Measurements from ENCODE around the gene CYP11A1. TPM values are rescaled to one million over a fixed set of nuclear protein-coding genes. Genes with fewer than 3 reads are reported as not detected.

CYP11A1 gene
- total RNA-seq, 1 donor from 2014 or later: 0.43 TPM

- Mint-ChIP-seq H3K9me3 (ENCODE audit: unreplicated experiment) (no peaks in the 10 kb centered on the region), H3K27me3 (ENCODE audit: low read depth, unreplicated experiment) (peaks cover 10% of the 10 kb centered on the region), H3K4me3 (ENCODE audit: unreplicated experiment) (no peak overlapping the region), H3K36me3 (ENCODE audit: low read depth, unreplicated experiment) (no peaks in the 10 kb centered on the region), H3K27ac (ENCODE audit: unreplicated experiment) (no peak overlapping the region), H3K4me1 (ENCODE audit: low read depth, unreplicated experiment) (peaks cover 16% of the 10 kb centered on the region)
- H3K27me3 ChIP-seq (ENCODE audit: insufficient read depth, low read length): no peaks in the 10 kb centered on the region
- H3K4me2 ChIP-seq (ENCODE audit: low read length): no peak overlapping the region
- no peak overlapping the region for H3K9ac ChIP-seq (ENCODE audit: low read length)
- H3K27ac ChIP-seq (ENCODE audit: low read depth, low read length): no peak overlapping the region
- TF ChIP-seq EZH2 (IDR thresholded peaks at IDR 0.05; ENCODE audit: insufficient read depth, low read length) (no peak), CTCF (IDR thresholded peaks at IDR 0.05; ENCODE audit: insufficient read depth, low read depth, low read length) (no peak)
- peaks cover 38% of the 10 kb centered on the region for H3K4me1 ChIP-seq (ENCODE audit: insufficient read depth, low read length)
- no peaks in the 10 kb centered on the region for H4K20me1 ChIP-seq (ENCODE audit: insufficient read depth, low read length)
- H3K4me3 ChIP-seq (ENCODE audit: insufficient read depth, low read depth, low read length): no peak overlapping the region
- H2AFZ ChIP-seq (ENCODE audit: low read depth, low read length): no peak overlapping the region
- no peak for FAIRE-seq
- no peaks in the 10 kb centered on the region for H3K79me2 ChIP-seq (ENCODE audit: insufficient read depth, low read length)
- H3K36me3 ChIP-seq (ENCODE audit: insufficient read depth, low read length): no peaks in the 10 kb centered on the region
- DNase-seq (ENCODE audit: low read depth): no peak
- H3K9me3 ChIP-seq (ENCODE audit: insufficient read depth, low read depth, low read length): no peaks in the 10 kb centered on the region
These were observed 13.1 kb upstream of the CYP11A1 start for GRCh38 chr15:74380361-74381189.

- FAIRE-seq (no peak), DNase-seq (ENCODE audit: low read depth) (peak; percentile 83)
- H3K4me1 Mint-ChIP-seq (ENCODE audit: low read depth, unreplicated experiment): peaks cover 6% of the 10 kb centered on the region
- peaks cover 12% of the 10 kb centered on the region for H3K27me3 Mint-ChIP-seq (ENCODE audit: low read depth, unreplicated experiment)
- H3K36me3 Mint-ChIP-seq (ENCODE audit: low read depth, unreplicated experiment): no peaks in the 10 kb centered on the region
- TF ChIP-seq CTCF (IDR thresholded peaks at IDR 0.05; ENCODE audit: insufficient read depth, low read depth, low read length): no peak
- no peak for TF ChIP-seq EZH2 (IDR thresholded peaks at IDR 0.05; ENCODE audit: insufficient read depth, low read length)
- H3K27me3 ChIP-seq (ENCODE audit: insufficient read depth, low read length): no peaks in the 10 kb centered on the region
- peak overlapping the region; percentile 55 for H3K9ac ChIP-seq (ENCODE audit: low read length)
- H3K36me3 ChIP-seq (ENCODE audit: insufficient read depth, low read length): no peaks in the 10 kb centered on the region
- no peaks in the 10 kb centered on the region for H3K9me3 ChIP-seq (ENCODE audit: insufficient read depth, low read depth, low read length)
- peak overlapping the region; percentile 50 for H3K27ac Mint-ChIP-seq (ENCODE audit: unreplicated experiment)
- no peaks in the 10 kb centered on the region for H4K20me1 ChIP-seq (ENCODE audit: insufficient read depth, low read length)
- H3K4me3 ChIP-seq (ENCODE audit: insufficient read depth, low read depth, low read length): no peak overlapping the region
- H3K4me1 ChIP-seq (ENCODE audit: insufficient read depth, low read length): peaks cover 33% of the 10 kb centered on the region
- H3K4me3 Mint-ChIP-seq (ENCODE audit: unreplicated experiment): no peak overlapping the region
- peak overlapping the region; percentile 15 for H3K27ac ChIP-seq (ENCODE audit: low read depth, low read length)
- no peaks in the 10 kb centered on the region for H3K9me3 Mint-ChIP-seq (ENCODE audit: unreplicated experiment)
- peak overlapping the region; percentile 1 for H2AFZ ChIP-seq (ENCODE audit: low read depth, low read length)
- H3K79me2 ChIP-seq (ENCODE audit: insufficient read depth, low read length): no peaks in the 10 kb centered on the region
- peak overlapping the region; percentile 49 for H3K4me2 ChIP-seq (ENCODE audit: low read length)
These were observed 11.4 kb upstream of the CYP11A1 start for GRCh38 chr15:74378848-74379247.
